Mesothelial cell of epicardium (in vitro differentiated cells): ENCODE data around the gene FGD4. TPM values are rescaled to one million over a fixed set of nuclear protein-coding genes. Genes with fewer than 3 reads are reported as not detected.
A peak's percentile ranks its signal among the peaks of the same experiment; 100 is the strongest.

ENCODE experiments used
- DNase-seq, 2 experiments: peaks; one replicate each; pipeline ENCODE4 v3.0.0; 2021; ENCODE audit warnings: low spot score in 2 of 2; ENCODE audit not compliant: unreplicated experiment in 2 of 2
- H3K27ac Mint-ChIP-seq: 2 replicates; pipeline ENCODE4 v1.8.0; 2021; ENCODE audit warnings: mixed read lengths
- H3K27me3 Mint-ChIP-seq: 2 replicates; pipeline ENCODE4 v1.8.0; 2021; ENCODE audit warnings: low read depth, mixed read lengths
- H3K36me3 Mint-ChIP-seq: 2 replicates; pipeline ENCODE4 v1.8.0; 2021; ENCODE audit warnings: mixed read lengths
- H3K4me1 Mint-ChIP-seq: 2 replicates; pipeline ENCODE4 v1.8.0; 2021; ENCODE audit warnings: mixed read lengths
- H3K4me3 Mint-ChIP-seq: 2 replicates; pipeline ENCODE4 v1.8.0; 2021; ENCODE audit warnings: mild to moderate bottlenecking, moderate library complexity, mixed read lengths
- H3K9me3 Mint-ChIP-seq: 2 replicates; pipeline ENCODE4 v1.8.0; 2021; ENCODE audit warnings: mixed read lengths
- CTCF ChIP-seq: fragments of 200-600 bp; sonication (generic); IDR thresholded peaks from one replicate; pipeline ENCODE4 v1.5.0; 2021; ENCODE audit warnings: antibody characterized with exemption; ENCODE audit not compliant: unreplicated experiment
- total RNA-seq: library from RNA; stranded (reverse); gene quantifications from 3 replicates; pipeline ENCODE4 v1.2.1, GENCODE V29; 2021

FGD4 gene
- total RNA-seq, 1 donor from 2014 or later = 13.4 TPM

- peaks cover 9% of the 10 kb centered on the region for H3K27me3 Mint-ChIP-seq
- H3K4me3 Mint-ChIP-seq = peak overlapping the region; percentile 67
- no peak overlapping the region for H3K27ac Mint-ChIP-seq
- H3K4me1 Mint-ChIP-seq = peaks cover 20% of the 10 kb centered on the region
- H3K9me3 Mint-ChIP-seq = no peaks in the 10 kb centered on the region
- no peak for DNase-seq
- no peak for TF ChIP-seq CTCF
- no peaks in the 10 kb centered on the region for H3K36me3 Mint-ChIP-seq
Observed at GRCh38 chr12:32398181-32398580, 1.2 kb upstream of the FGD4 start.

GRCh38 chr12:32398816-32399369, 465 bp upstream of the FGD4 start:
- no peak for DNase-seq
- TF ChIP-seq CTCF = no peak
- Mint-ChIP-seq H3K27ac (peak overlapping the region; percentile 37), H3K4me3 (peak overlapping the region; percentile 98), H3K9me3 (no peaks in the 10 kb centered on the region), H3K27me3 (peaks cover 9% of the 10 kb centered on the region), H3K36me3 (peaks cover 1% of the 10 kb centered on the region), H3K4me1 (peaks cover 20% of the 10 kb centered on the region)

GRCh38 chr12:32400114-32400672, 835 bp downstream of the FGD4 start:
- H3K4me3 Mint-ChIP-seq = peak overlapping the region; percentile 98
- peak in 1 of 2 experiments; percentile 43 for DNase-seq
- H3K27ac Mint-ChIP-seq = peak overlapping the region; percentile 81

GRCh38 chr12:32400866-32401265, 1.5 kb downstream of the FGD4 start:
- Mint-ChIP-seq H3K4me3 (peak overlapping the region; percentile 98), H3K36me3 (peaks cover 4% of the 10 kb centered on the region), H3K27me3 (peaks cover 9% of the 10 kb centered on the region), H3K27ac (peak overlapping the region; percentile 81), H3K4me1 (peaks cover 22% of the 10 kb centered on the region), H3K9me3 (no peaks in the 10 kb centered on the region)
- no peak for DNase-seq
- TF ChIP-seq CTCF = no peak

More at GRCh38 chr12:32400114-32400672, 835 bp downstream of the FGD4 start:
- TF ChIP-seq CTCF = no peak
- H3K4me1 Mint-ChIP-seq = peaks cover 20% of the 10 kb centered on the region
- H3K9me3 Mint-ChIP-seq = no peaks in the 10 kb centered on the region
- peaks cover 9% of the 10 kb centered on the region for H3K27me3 Mint-ChIP-seq
- peaks cover 4% of the 10 kb centered on the region for H3K36me3 Mint-ChIP-seq

- Mint-ChIP-seq H3K4me1 (peaks cover 22% of the 10 kb centered on the region), H3K4me3 (no peak overlapping the region), H3K27ac (no peak overlapping the region)
Observed at GRCh38 chr12:32402170-32402569, 2.8 kb downstream of the FGD4 start.

More at GRCh38 chr12:32402170-32402569, 2.8 kb downstream of the FGD4 start:
- no peak for DNase-seq
- H3K27me3 Mint-ChIP-seq = peaks cover 9% of the 10 kb centered on the region
- TF ChIP-seq CTCF = no peak
- no peaks in the 10 kb centered on the region for H3K9me3 Mint-ChIP-seq
- peaks cover 4% of the 10 kb centered on the region for H3K36me3 Mint-ChIP-seq
